PFSK-1 (cell line): ENCODE data around the gene PCGF6.
A peak's percentile ranks its signal among the peaks of the same experiment; 100 is the strongest.

Experiments used
- FOXP2 ChIP-seq: optimal IDR thresholded peaks from 2 replicates; pipeline ENCODE3; 2011; ENCODE audit warnings: borderline replicate concordance, control low read depth, inconsistent platforms; ENCODE audit not compliant: insufficient read depth; ENCODE audit errors: extremely low read length, extremely low read depth
- POLR2AphosphoS5 ChIP-seq: IDR thresholded peaks from 2 replicates; pipeline ENCODE4 v1.6.1; 2012; ENCODE audit warnings: low read depth, mild to moderate bottlenecking, control low read depth, low read length, moderate library complexity
- REST ChIP-seq, 2 experiments: IDR thresholded peaks; 2 replicates each; pipeline versions ENCODE4 v1.6.1 to v1.8.0; 2011 to 2012; ENCODE audit warnings: low read depth in 2 of 2, low read length in 2 of 2, control low read depth in 1 of 2, inconsistent platforms in 1 of 2, mild to moderate bottlenecking in 1 of 2, moderate library complexity in 1 of 2; ENCODE audit not compliant: insufficient read depth in 1 of 2
- SIN3A ChIP-seq: IDR thresholded peaks from 2 replicates; pipeline ENCODE4 v1.6.1; 2012; ENCODE audit warnings: mild to moderate bottlenecking, low read length, moderate library complexity, borderline replicate concordance; ENCODE audit not compliant: insufficient read depth
- TAF1 ChIP-seq: IDR thresholded peaks from 2 replicates; pipeline ENCODE4 v1.6.1; 2012; ENCODE audit warnings: low read length, control low read depth, borderline replicate concordance; ENCODE audit not compliant: insufficient read depth

Gene PCGF6

GRCh38 chr10:103367782-103368518, 17.0 kb upstream of the PCGF6 start, which contains the start of gene TAF5:
TAF5 (plus strand) TSS chr10:103367976; CDS start chr10:103367990, 14 bp downstream.
- TF ChIP-seq REST (IDR thresholded peaks at IDR 0.05; ENCODE audit: insufficient read depth in 1 of 2, low read depth in 2 of 2, low read length in 2 of 2): peak; percentile 61 to 67; a peak in 2 of 4 replicates
- peak; percentile 100 for TF ChIP-seq TAF1
- TF ChIP-seq SIN3A: peak; percentile 81; the same call in 1 of the 2 replicates
- no peak for TF ChIP-seq FOXP2
- peak; percentile 84 for TF ChIP-seq POLR2AphosphoS5

GRCh38 chr10:103367379-103367781, 16.4 kb upstream of the PCGF6 start:
- TF ChIP-seq FOXP2 (no peak), REST (IDR thresholded peaks at IDR 0.05; ENCODE audit: insufficient read depth in 1 of 2, low read depth in 2 of 2, low read length in 2 of 2) (no peak), TAF1 (no peak), SIN3A (no peak), POLR2AphosphoS5 (no peak)

GRCh38 chr10:103355906-103356599, 5.1 kb upstream of the PCGF6 start:
- TF ChIP-seq REST (IDR thresholded peaks at IDR 0.05; ENCODE audit: insufficient read depth in 1 of 2, low read depth in 2 of 2, low read length in 2 of 2) (no peak), FOXP2 (no peak), SIN3A (no peak), TAF1 (no peak), POLR2AphosphoS5 (no peak)

- TF ChIP-seq REST (IDR thresholded peaks at IDR 0.05; ENCODE audit: insufficient read depth in 1 of 2, low read depth in 2 of 2, low read length in 2 of 2) (no peak), TAF1 (no peak), FOXP2 (no peak), SIN3A (no peak), POLR2AphosphoS5 (no peak)
Measured at GRCh38 chr10:103353281-103353680, 2.3 kb upstream of the PCGF6 start.
